HuH-7.5 (cell line): ENCODE results near the gene EFR3B.
"Not testable (repeated sequence)": the region's sequence is repeated elsewhere in the genome, so short reads cannot be mapped to it uniquely, and the experiment has no call there.

Experiments used
- DNase-seq: peaks from one replicate; pipeline ENCODE4 v3.0.0; 2011; ENCODE audit warnings: low spot score

The EFR3B gene

GRCh38 chr2:25072606-25073005 is 30.7 kb downstream of the EFR3B start:
- no peak for DNase-seq

- no peak for DNase-seq
These were observed 31.1 kb downstream of the EFR3B start for GRCh38 chr2:25073025-25073424.

GRCh38 chr2:25073914-25074313 is 32.0 kb downstream of the EFR3B start:
- DNase-seq: no peak

GRCh38 chr2:25074826-25075225 is 33.0 kb downstream of the EFR3B start:
- no peak for DNase-seq

GRCh38 chr2:25076749-25077148 is 34.9 kb downstream of the EFR3B start:
- DNase-seq: no peak

- DNase-seq: no peak
These were observed 35.9 kb downstream of the EFR3B start for GRCh38 chr2:25077789-25078169.

GRCh38 chr2:25078170-25079049 is 36.5 kb downstream of the EFR3B start:
- no peak for DNase-seq

GRCh38 chr2:25079050-25079635 is 37.3 kb downstream of the EFR3B start:
- no peak for DNase-seq

- no peak for DNase-seq
These were observed 39.4 kb downstream of the EFR3B start for GRCh38 chr2:25081237-25081790.

GRCh38 chr2:25082002-25082622 is 40.2 kb downstream of the EFR3B start:
- DNase-seq: no peak

- DNase-seq: no peak
These were observed 44.1 kb downstream of the EFR3B start for GRCh38 chr2:25085761-25086560.

- no peak for DNase-seq
These were observed 47.1 kb downstream of the EFR3B start for GRCh38 chr2:25088817-25089516.

- DNase-seq: no peak
These were observed 47.9 kb downstream of the EFR3B start for GRCh38 chr2:25089605-25090315.

GRCh38 chr2:25090801-25091200 is 48.9 kb downstream of the EFR3B start:
- DNase-seq: no peak

GRCh38 chr2:25091265-25091664 is 49.4 kb downstream of the EFR3B start:
- DNase-seq: no peak

GRCh38 chr2:25098056-25098455 is 56.2 kb downstream of the EFR3B start:
- DNase-seq: no peak

- no peak for DNase-seq
These were observed 57.0 kb downstream of the EFR3B start for GRCh38 chr2:25098670-25099486.

- not testable (repeated sequence) for DNase-seq
These were observed 60.5 kb downstream of the EFR3B start for GRCh38 chr2:25102352-25102751.

- no peak for DNase-seq
These were observed 61.5 kb downstream of the EFR3B start for GRCh38 chr2:25103287-25103871.
